WTC11 (cell line): ENCODE data around the gene TMTC1. TPM values are rescaled to one million over a fixed set of nuclear protein-coding genes. Genes with fewer than 3 reads are reported as not detected.

Experiments used
- ATAC-seq: fragments of 200-7000 bp; cut with Tn5 transposase; 2 replicates; pipeline ENCODE4 v1.10.0; 2021; ENCODE audit warnings: mild to moderate bottlenecking, moderate library complexity
- CTCF ChIA-PET: fragments of 300-600 bp; sonication (Branson Sonifier 250); formaldehyde crosslinking; loops from one replicate; lab custom pipeline; 2021; ENCODE audit warnings: antibody characterized with exemption; lab: Charles Lee
- POLR2A ChIA-PET: fragments of 350-600 bp; sonication (Branson Sonifier 250); formaldehyde crosslinking; loops from one replicate; lab custom pipeline; 2021; ENCODE audit warnings: antibody characterized with exemption; lab: Charles Lee
- DNase-seq: peaks from one replicate; pipeline ENCODE4 v3.0.0; 2021; ENCODE audit warnings: low spot score
- H3K27ac Mint-ChIP-seq: 2 replicates; pipeline ENCODE4 v1.8.0; 2021; ENCODE audit warnings: mixed read lengths
- H3K27me3 Mint-ChIP-seq: 2 replicates; pipeline ENCODE4 v1.8.0; 2021; ENCODE audit warnings: low read depth, mild to moderate bottlenecking, moderate library complexity, mixed read lengths
- H3K36me3 Mint-ChIP-seq: 2 replicates; pipeline ENCODE4 v1.8.0; 2021; ENCODE audit warnings: mixed read lengths
- H3K4me1 Mint-ChIP-seq: 2 replicates; pipeline ENCODE4 v1.8.0; 2022; ENCODE audit warnings: mixed read lengths
- H3K4me3 Mint-ChIP-seq: 2 replicates; pipeline ENCODE4 v1.8.0; 2021; ENCODE audit warnings: mild to moderate bottlenecking, moderate library complexity, mixed read lengths
- H3K9me3 Mint-ChIP-seq: 2 replicates; pipeline ENCODE4 v1.8.0; 2021; ENCODE audit warnings: mixed read lengths
- EMX1 ChIP-seq: fragments of 250-450 bp; sonication (Bioruptor Pico); IDR thresholded peaks from 2 replicates; pipeline ENCODE4 v1.8.0; 2021; ENCODE audit warnings: mild to moderate bottlenecking
- GRHL2 ChIP-seq: fragments of 250-450 bp; sonication (Bioruptor Pico); IDR thresholded peaks from 2 replicates; pipeline ENCODE4 v1.8.0; 2022; ENCODE audit warnings: mild to moderate bottlenecking, moderate library complexity; ENCODE audit not compliant: insufficient replicate concordance, severe bottlenecking
- GTF2I ChIP-seq: fragments of 250-450 bp; sonication (Bioruptor Pico); conservative IDR thresholded peaks from 2 replicates; pipeline ENCODE4 v1.4.0; 2021; ENCODE audit warnings: mild to moderate bottlenecking
- HMGA2 ChIP-seq: fragments of 250-450 bp; sonication (Bioruptor Pico); IDR thresholded peaks from 2 replicates; pipeline ENCODE4 v1.4.0; 2021; ENCODE audit warnings: mild to moderate bottlenecking, moderate library complexity
- IRF2 ChIP-seq: sonication (generic); formaldehyde crosslinking; IDR thresholded peaks from 2 replicates; pipeline ENCODE4 v1.8.0; 2022; ENCODE audit warnings: low read depth, missing genetic modification reagents, borderline replicate concordance
- JUN ChIP-seq: sonication (generic); formaldehyde crosslinking; IDR thresholded peaks from 2 replicates; pipeline ENCODE4 v1.8.0; 2023; ENCODE audit warnings: mild to moderate bottlenecking, missing genetic modification reagents
- MYBL2 ChIP-seq: sonication (generic); formaldehyde crosslinking; IDR thresholded peaks from 2 replicates; pipeline ENCODE4 v1.8.1; 2023; ENCODE audit warnings: mild to moderate bottlenecking, moderate library complexity, missing genetic modification reagents
- NR1H2 ChIP-seq: sonication (generic); formaldehyde crosslinking; IDR thresholded peaks from 2 replicates; pipeline ENCODE4 v1.9.0; 2021; ENCODE audit warnings: mild to moderate bottlenecking, moderate library complexity, missing genetic modification reagents
- OVOL2 ChIP-seq: fragments of 250-450 bp; sonication (Bioruptor Pico); IDR thresholded peaks from 2 replicates; pipeline ENCODE4 v1.9.0; 2021; ENCODE audit warnings: mild to moderate bottlenecking, borderline replicate concordance
- RELA ChIP-seq: sonication (generic); formaldehyde crosslinking; IDR thresholded peaks from 2 replicates; pipeline ENCODE4 v1.8.1; 2022; ENCODE audit warnings: missing genetic modification reagents, mild to moderate bottlenecking, borderline replicate concordance
- SP1 ChIP-seq: sonication (generic); formaldehyde crosslinking; conservative IDR thresholded peaks from 2 replicates; pipeline ENCODE4 v1.8.1; 2022; ENCODE audit warnings: missing genetic modification reagents
- STAT6 ChIP-seq: sonication (generic); formaldehyde crosslinking; conservative IDR thresholded peaks from 2 replicates; pipeline ENCODE4 v1.8.1; 2023; ENCODE audit warnings: mild to moderate bottlenecking, low read depth, missing genetic modification reagents, moderate library complexity
- ZBTB21 ChIP-seq: sonication (generic); formaldehyde crosslinking; IDR thresholded peaks from 2 replicates; pipeline ENCODE4 v1.8.1; 2023; ENCODE audit warnings: mild to moderate bottlenecking, missing genetic modification reagents, borderline replicate concordance
- ZNF121 ChIP-seq: sonication (generic); formaldehyde crosslinking; IDR thresholded peaks from 2 replicates; pipeline ENCODE4 v1.8.0; 2023; ENCODE audit warnings: missing genetic modification reagents
- ZNF219 ChIP-seq: sonication (generic); formaldehyde crosslinking; IDR thresholded peaks from 2 replicates; pipeline ENCODE4 v1.8.0; 2023; ENCODE audit warnings: missing genetic modification reagents, mild to moderate bottlenecking, borderline replicate concordance
- ZNF281 ChIP-seq: sonication (generic); formaldehyde crosslinking; IDR thresholded peaks from 2 replicates; pipeline ENCODE4 v1.8.0; 2023; ENCODE audit warnings: mild to moderate bottlenecking, missing genetic modification reagents
- ZNF423 ChIP-seq: fragments of 250-450 bp; sonication (Bioruptor Pico); IDR thresholded peaks from 2 replicates; pipeline ENCODE4 v2.1.2; 2022; ENCODE audit warnings: mild to moderate bottlenecking, moderate library complexity
- total RNA-seq: library from RNA; stranded (reverse); gene quantifications from 3 replicates; pipeline ENCODE4 v1.2.3, GENCODE V29; 2021
- TF ChIP-seq, protein P1 (sequence below): sonication (generic); formaldehyde crosslinking; IDR thresholded peaks from 2 replicates; pipeline ENCODE4 v1.8.0; 2022; ENCODE audit warnings: mild to moderate bottlenecking, missing genetic modification reagents
- TF ChIP-seq, protein P2 (sequence below): sonication (generic); formaldehyde crosslinking; IDR thresholded peaks from 2 replicates; pipeline ENCODE4 v1.8.1; 2022; ENCODE audit warnings: missing genetic modification reagents, borderline replicate concordance
- TF ChIP-seq, protein P3 (sequence below): sonication (generic); formaldehyde crosslinking; IDR thresholded peaks from 2 replicates; pipeline ENCODE4 v1.8.1; 2022; ENCODE audit warnings: mild to moderate bottlenecking, moderate library complexity, missing genetic modification reagents

Gene TMTC1
- total RNA-seq, 1 experiment from 2014 or later = 17.3 TPM

- no peak overlapping the region for H3K4me3 Mint-ChIP-seq
- H3K36me3 Mint-ChIP-seq = peaks cover 20% of the 10 kb centered on the region
- H3K9me3 Mint-ChIP-seq = no peaks in the 10 kb centered on the region
- ATAC-seq (no peak), DNase-seq (no peak)
- H3K27me3 Mint-ChIP-seq = no peaks in the 10 kb centered on the region
- peaks cover 30% of the 10 kb centered on the region for H3K4me1 Mint-ChIP-seq
- no peak for TF ChIP-seq MYBL2 (CRISPR knock-in tag)
- no peak for TF ChIP-seq GRHL2 (CRISPR knock-in tag)
- no peak for TF ChIP-seq GTF2I (CRISPR knock-in tag)
- no peak for TF ChIP-seq ZNF219 (CRISPR knock-in tag)
- TF ChIP-seq, protein P1, sequence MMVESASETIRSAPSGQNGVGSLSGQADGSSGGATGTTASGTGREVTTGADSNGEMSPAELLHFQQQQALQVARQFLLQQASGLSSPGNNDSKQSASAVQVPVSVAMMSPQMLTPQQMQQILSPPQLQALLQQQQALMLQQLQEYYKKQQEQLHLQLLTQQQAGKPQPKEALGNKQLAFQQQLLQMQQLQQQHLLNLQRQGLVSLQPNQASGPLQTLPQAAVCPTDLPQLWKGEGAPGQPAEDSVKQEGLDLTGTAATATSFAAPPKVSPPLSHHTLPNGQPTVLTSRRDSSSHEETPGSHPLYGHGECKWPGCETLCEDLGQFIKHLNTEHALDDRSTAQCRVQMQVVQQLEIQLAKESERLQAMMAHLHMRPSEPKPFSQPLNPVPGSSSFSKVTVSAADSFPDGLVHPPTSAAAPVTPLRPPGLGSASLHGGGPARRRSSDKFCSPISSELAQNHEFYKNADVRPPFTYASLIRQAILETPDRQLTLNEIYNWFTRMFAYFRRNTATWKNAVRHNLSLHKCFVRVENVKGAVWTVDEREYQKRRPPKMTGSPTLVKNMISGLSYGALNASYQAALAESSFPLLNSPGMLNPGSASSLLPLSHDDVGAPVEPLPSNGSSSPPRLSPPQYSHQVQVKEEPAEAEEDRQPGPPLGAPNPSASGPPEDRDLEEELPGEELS = no peak
- TF ChIP-seq, protein P2, sequence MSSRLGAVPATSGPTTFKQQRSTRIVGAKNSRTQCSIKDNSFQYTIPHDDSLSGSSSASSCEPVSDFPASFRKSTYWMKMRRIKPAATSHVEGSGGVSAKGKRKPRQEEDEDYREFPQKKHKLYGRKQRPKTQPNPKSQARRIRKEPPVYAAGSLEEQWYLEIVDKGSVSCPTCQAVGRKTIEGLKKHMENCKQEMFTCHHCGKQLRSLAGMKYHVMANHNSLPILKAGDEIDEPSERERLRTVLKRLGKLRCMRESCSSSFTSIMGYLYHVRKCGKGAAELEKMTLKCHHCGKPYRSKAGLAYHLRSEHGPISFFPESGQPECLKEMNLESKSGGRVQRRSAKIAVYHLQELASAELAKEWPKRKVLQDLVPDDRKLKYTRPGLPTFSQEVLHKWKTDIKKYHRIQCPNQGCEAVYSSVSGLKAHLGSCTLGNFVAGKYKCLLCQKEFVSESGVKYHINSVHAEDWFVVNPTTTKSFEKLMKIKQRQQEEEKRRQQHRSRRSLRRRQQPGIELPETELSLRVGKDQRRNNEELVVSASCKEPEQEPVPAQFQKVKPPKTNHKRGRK = no peak
- TF ChIP-seq EMX1 (CRISPR knock-in tag) = no peak
- TF ChIP-seq STAT6 (CRISPR knock-in tag) = no peak
- TF ChIP-seq RELA = no peak
- TF ChIP-seq IRF2 (CRISPR knock-in tag) = no peak
- no peak for TF ChIP-seq OVOL2
- no peak for TF ChIP-seq ZNF281
- TF ChIP-seq SP1 (CRISPR knock-in tag) = no peak
- no peak for TF ChIP-seq JUN
- no peak for TF ChIP-seq ZNF423 (CRISPR knock-in tag)
- TF ChIP-seq ZNF121 = no peak
- no peak for TF ChIP-seq HMGA2
- no peak for TF ChIP-seq ZBTB21
- TF ChIP-seq NR1H2 = no peak
- TF ChIP-seq, protein P3, sequence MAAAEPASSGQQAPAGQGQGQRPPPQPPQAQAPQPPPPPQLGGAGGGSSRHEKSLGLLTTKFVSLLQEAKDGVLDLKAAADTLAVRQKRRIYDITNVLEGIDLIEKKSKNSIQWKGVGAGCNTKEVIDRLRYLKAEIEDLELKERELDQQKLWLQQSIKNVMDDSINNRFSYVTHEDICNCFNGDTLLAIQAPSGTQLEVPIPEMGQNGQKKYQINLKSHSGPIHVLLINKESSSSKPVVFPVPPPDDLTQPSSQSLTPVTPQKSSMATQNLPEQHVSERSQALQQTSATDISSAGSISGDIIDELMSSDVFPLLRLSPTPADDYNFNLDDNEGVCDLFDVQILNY (CRISPR knock-in tag) = no peak
- H3K27ac Mint-ChIP-seq = no peak overlapping the region
- ChIA-PET CTCF (no interaction called here), POLR2A (no interaction called here)
Measured at GRCh38 chr12:29751676-29752075, 32.1 kb downstream of the TMTC1 start.
